IMR-90 (cell line): ENCODE results near the gene OPCML. TPM values are rescaled to one million over a fixed set of nuclear protein-coding genes. Genes with fewer than 3 reads are reported as not detected.

Source experiments
- ATAC-seq: fragments of 200-7000 bp; cut with Tn5 transposase; 2 replicates; pipeline ENCODE4 v1.9.1; 2020; ENCODE audit warnings: low read depth, mild to moderate bottlenecking, moderate library complexity
- BruUV-seq: library from RNA; stranded (reverse); fragments of 400-500 nt; replicated peaks from 2 replicates; lab custom pipeline; 2021; lab: Mats Ljungman, UMichigan
- CTCF ChIA-PET: fragments of 300-600 bp; formaldehyde crosslinking; extraction: SDS; loops from one replicate; lab custom pipeline; 2021; ENCODE audit warnings: antibody characterized with exemption; lab: Yijun Ruan, JAX
- POLR2A ChIA-PET: fragments of 300-600 bp; sonication (Branson Sonifier 250); formaldehyde crosslinking; loops from one replicate; lab custom pipeline; 2022; ENCODE audit warnings: antibody characterized with exemption; ENCODE audit not compliant: unreplicated experiment; lab: Charles Lee
- DNase-seq: peaks from one replicate; pipeline ENCODE4 v3.0.0; 2013
- H2AFZ ChIP-seq: replicated peaks from 2 replicates; pipeline ENCODE3; 2013; ENCODE audit warnings: low read length, mild to moderate bottlenecking; ENCODE audit not compliant: poor library complexity
- H2AK5ac ChIP-seq: 2 replicates; pipeline ENCODE4 v1.6.1; 2013; ENCODE audit warnings: low read depth, low read length, inconsistent platforms
- H2AK9ac ChIP-seq: replicated peaks from 2 replicates; pipeline ENCODE3; 2013; ENCODE audit warnings: mild to moderate bottlenecking, low read depth, low read length, moderate library complexity; ENCODE audit not compliant: poor library complexity
- H2BK120ac ChIP-seq: 2 replicates; pipeline ENCODE4 v1.6.1; 2013; ENCODE audit warnings: low read depth, low read length, inconsistent platforms
- H2BK15ac ChIP-seq: 3 replicates; pipeline ENCODE4 v1.6.1; 2013; ENCODE audit warnings: low read depth, low read length, inconsistent platforms
- H2BK20ac ChIP-seq: 2 replicates; pipeline ENCODE4 v1.6.1; 2013; ENCODE audit warnings: low read depth, mild to moderate bottlenecking, inconsistent platforms, low read length, moderate library complexity
- H2BK5ac ChIP-seq: 2 replicates; pipeline ENCODE4 v1.6.1; 2013; ENCODE audit warnings: mild to moderate bottlenecking, low read depth, low read length, inconsistent platforms; ENCODE audit not compliant: poor library complexity, severe bottlenecking
- H3K14ac ChIP-seq: replicated peaks from 2 replicates; pipeline ENCODE4 v1.6.1; 2013; ENCODE audit warnings: low read depth, low read length, inconsistent platforms
- H3K18ac ChIP-seq: 2 replicates; pipeline ENCODE4 v1.6.1; 2013; ENCODE audit warnings: low read depth, low read length, control low read depth
- H3K23ac ChIP-seq: 2 replicates; pipeline ENCODE4 v1.6.1; 2013; ENCODE audit warnings: low read depth, low read length, inconsistent platforms
- H3K27ac ChIP-seq: 2 replicates; pipeline ENCODE4 v1.5.1; 2013; ENCODE audit warnings: mild to moderate bottlenecking, control low read depth, low read length; ENCODE audit not compliant: insufficient read depth
- H3K27me3 ChIP-seq: 2 replicates; pipeline ENCODE4 v1.6.1; 2013; ENCODE audit warnings: low read length; ENCODE audit not compliant: control insufficient read depth, insufficient read depth
- H3K36me3 ChIP-seq: 2 replicates; pipeline ENCODE4 v1.6.1; 2013; ENCODE audit warnings: low read length, mixed read lengths; ENCODE audit not compliant: control insufficient read depth, insufficient read depth
- H3K4ac ChIP-seq: 2 replicates; pipeline ENCODE4 v1.6.1; 2013; ENCODE audit warnings: low read depth, low read length, inconsistent platforms
- H3K4me1 ChIP-seq: 2 replicates; pipeline ENCODE4 v1.6.1; 2013; ENCODE audit warnings: low read length, mixed read lengths; ENCODE audit not compliant: control insufficient read depth, insufficient read depth
- H3K4me2 ChIP-seq: 2 replicates; pipeline ENCODE4 v1.6.1; 2013; ENCODE audit warnings: low read depth, mild to moderate bottlenecking, control low read depth, low read length, moderate library complexity
- H3K4me3 ChIP-seq: 2 replicates; pipeline ENCODE4 v1.5.1; 2013; ENCODE audit warnings: low read depth, mild to moderate bottlenecking, control low read depth, low read length, moderate library complexity; ENCODE audit not compliant: insufficient read depth
- H3K56ac ChIP-seq: 2 replicates; pipeline ENCODE4 v1.6.1; 2013; ENCODE audit warnings: low read length, inconsistent platforms; ENCODE audit not compliant: insufficient read depth; ENCODE audit errors: extremely low read depth
- H3K79me1 ChIP-seq, 2 experiments: 2 replicates each; pipeline ENCODE4 v1.6.1; 2013; ENCODE audit warnings: low read length in 2 of 2, inconsistent platforms in 1 of 2, low read depth in 1 of 2
- H3K9ac ChIP-seq: 2 replicates; pipeline ENCODE4 v1.6.1; 2013; ENCODE audit warnings: low read depth, low read length, control low read depth
- H3K9me1 ChIP-seq: 2 replicates; pipeline ENCODE4 v1.6.1; 2013; ENCODE audit warnings: low read length, inconsistent platforms; ENCODE audit not compliant: insufficient read depth
- H3K9me3 ChIP-seq: 2 replicates; pipeline ENCODE4 v1.6.1; 2013; ENCODE audit warnings: low read length; ENCODE audit not compliant: control insufficient read depth, insufficient read depth
- H4K20me1 ChIP-seq: 2 replicates; pipeline ENCODE4 v1.6.1; 2013; ENCODE audit warnings: low read length, inconsistent platforms; ENCODE audit not compliant: insufficient read depth
- H4K5ac ChIP-seq: 2 replicates; pipeline ENCODE4 v1.6.1; 2013; ENCODE audit warnings: mild to moderate bottlenecking, low read depth, low read length, control low read depth
- H4K8ac ChIP-seq, 2 experiments: 2 replicates each; pipeline ENCODE4 v1.6.1; 2013; ENCODE audit warnings: low read depth in 2 of 2, low read length in 2 of 2, control low read depth in 1 of 2, inconsistent platforms in 1 of 2
- H4K91ac ChIP-seq: 2 replicates; pipeline ENCODE4 v1.6.1; 2013; ENCODE audit warnings: low read depth, low read length, inconsistent platforms; ENCODE audit not compliant: insufficient read depth
- BHLHE40 ChIP-seq: fragments of 150-350 bp; IDR thresholded peaks from 2 replicates; pipeline ENCODE4 v1.6.1; 2016; ENCODE audit warnings: mild to moderate bottlenecking, low read depth, low read length
- CEBPB ChIP-seq: IDR thresholded peaks from 2 replicates; pipeline ENCODE4 v1.6.1; 2012; ENCODE audit warnings: low read depth, low read length, improper control_type of control experiment
- FOS ChIP-seq: fragments of 150-350 bp; IDR thresholded peaks from 2 replicates; pipeline ENCODE4 v1.6.1; 2016; ENCODE audit warnings: low read depth, low read length
- MAFK ChIP-seq: IDR thresholded peaks from 2 replicates; pipeline ENCODE4 v1.6.1; 2012; ENCODE audit warnings: low read depth, low read length, improper control_type of control experiment
- MAZ ChIP-seq: IDR thresholded peaks from 2 replicates; pipeline ENCODE4 v1.6.1; 2012; ENCODE audit warnings: low read depth, mild to moderate bottlenecking, low read length, improper control_type of control experiment, moderate library complexity, borderline replicate concordance
- MXI1 ChIP-seq: IDR thresholded peaks from 2 replicates; pipeline ENCODE4 v1.6.1; 2012; ENCODE audit warnings: low read depth, mild to moderate bottlenecking, low read length, moderate library complexity, borderline replicate concordance
- NFE2L2 ChIP-seq: fragments of 150-350 bp; IDR thresholded peaks from 2 replicates; pipeline ENCODE4 v1.6.1; 2016; ENCODE audit warnings: low read depth, mild to moderate bottlenecking, low read length
- POLR2A ChIP-seq: IDR thresholded peaks from 2 replicates; pipeline ENCODE4 v1.6.1; 2012; ENCODE audit warnings: mild to moderate bottlenecking, low read depth, low read length
- RAD21 ChIP-seq: IDR thresholded peaks from 2 replicates; pipeline ENCODE4 v1.6.1; 2012; ENCODE audit warnings: low read length, improper control_type of control experiment
- RCOR1 ChIP-seq: IDR thresholded peaks from 2 replicates; pipeline ENCODE4 v1.6.1; 2012; ENCODE audit warnings: mild to moderate bottlenecking, low read length, improper control_type of control experiment; ENCODE audit not compliant: insufficient replicate concordance
- RFX5 ChIP-seq: IDR thresholded peaks from 2 replicates; pipeline ENCODE4 v1.8.0; 2012; ENCODE audit warnings: low read depth, mild to moderate bottlenecking, low read length, moderate library complexity
- SMC3 ChIP-seq: fragments of 150-350 bp; IDR thresholded peaks from 2 replicates; pipeline ENCODE4 v1.6.1; 2016; ENCODE audit warnings: low read depth, mild to moderate bottlenecking, antibody characterized with exemption, low read length, moderate library complexity
- WGBS, 2 experiments: methylation state at CpG; one replicate each; pipeline versions ENCODE4 v1.1.5 to v1.1.7; 2013; ENCODE audit warnings: missing lambda C conversion rate in 2 of 2; ENCODE audit not compliant: insufficient read length in 1 of 2; ENCODE audit errors: extremely low coverage in 2 of 2; 5-methylcytosine and 5-hydroxymethylcytosine counted together
- dilution Hi-C: fragments of 300-500 bp; cut with HindIII; formaldehyde crosslinking; loops from one replicate; pipeline ENCODE4 v1.14.3; 2018; ENCODE audit warnings: low sequenced_read_pairs; ENCODE audit not compliant: unreplicated experiment
- in situ Hi-C: fragments of 300-500 bp; cut with MboI; formaldehyde crosslinking; loops from 3 replicates; pipeline ENCODE4 v1.14.3; 2019; ENCODE audit warnings: low sequenced_read_pairs, inconsistent platforms, mixed read lengths
- intact Hi-C: fragments of 100-400 bp; cut with micrococcal nuclease; formaldehyde crosslinking; loops from 2 replicates; pipeline ENCODE4 v1.10.0; 2022
- polyA plus RNA-seq, 3 experiments: library from polyadenylated mRNA; depleted of rRNA; stranded (reverse); fragments of >200 nt; gene quantifications; 2 replicates each; pipeline ENCODE4 v1.2.3, GENCODE V29; 2012; ENCODE audit warnings: low replicate concordance in 1 of 3
- total RNA-seq: library from RNA; depleted of rRNA; stranded (reverse); fragments of >200 nt; gene quantifications from 2 replicates; pipeline ENCODE4 v1.2.3, GENCODE V29; 2012
- TF ChIP-seq, protein P1 (sequence below): fragments of 150-350 bp; IDR thresholded peaks from 2 replicates; pipeline ENCODE4 v1.6.1; 2016; ENCODE audit warnings: low read depth, mild to moderate bottlenecking, low read length, moderate library complexity, borderline replicate concordance
- TF ChIP-seq, protein P2 (sequence below): conservative IDR thresholded peaks from 2 replicates; pipeline ENCODE4 v1.5.1; 2012; ENCODE audit warnings: mild to moderate bottlenecking, low read depth, low read length, improper control_type of control experiment
- TF ChIP-seq, protein P3 (sequence below): fragments of 150-350 bp; IDR thresholded peaks from 2 replicates; pipeline ENCODE4 v1.6.1; 2017; ENCODE audit warnings: mild to moderate bottlenecking, antibody characterized with exemption, low read length, low read depth

Gene OPCML
- total and polyA plus RNA-seq, 2 of the 4 experiments (the other 2 are of a cell fraction), result under 0.01 to 2.6 TPM

DNA sequence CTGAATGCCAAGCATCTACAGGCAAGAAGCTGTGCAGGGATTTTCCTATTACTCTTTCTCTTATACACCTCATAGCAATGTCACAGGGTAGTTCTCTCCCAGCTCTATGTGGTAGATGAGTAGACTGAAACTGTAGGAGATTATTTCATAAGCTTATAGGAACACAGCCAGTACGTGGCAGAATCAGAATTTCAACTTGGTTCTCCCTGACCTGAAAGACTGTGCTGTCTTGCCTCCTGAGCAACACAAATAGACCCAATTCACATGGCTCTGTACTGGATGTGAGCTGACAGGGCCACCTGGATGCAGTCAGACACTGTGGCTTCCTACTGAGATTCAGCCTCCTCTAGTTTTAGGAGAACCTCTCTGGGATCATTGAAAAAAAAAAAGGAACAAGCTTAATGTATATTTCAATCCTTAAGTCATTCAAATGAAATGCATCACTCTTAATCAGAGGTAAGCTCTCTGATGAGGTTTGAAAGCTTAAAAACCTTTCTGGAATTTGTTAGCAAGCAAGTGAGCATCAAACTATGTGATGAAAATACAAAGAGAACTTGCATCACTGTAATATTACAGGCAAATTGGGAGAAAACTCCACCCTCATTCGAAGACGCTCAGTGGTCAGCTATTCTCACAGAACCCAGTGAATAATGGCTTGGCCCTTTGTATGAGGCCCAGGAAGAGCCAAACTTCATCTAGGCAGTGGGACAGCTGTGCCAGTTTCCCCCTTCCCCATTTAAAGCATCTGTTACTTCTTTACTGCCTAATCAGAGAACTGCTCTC is 1122.5 kb downstream of the OPCML start:
- DNase-seq, result no peak
- no TSS peak for BruUV-seq
- CTCF ChIA-PET, result interaction anchor here (0.6 kb wide), 1 partner anchor 43 kb away, joined by 3 read pairs; no protein-coding TSS in a partner anchor
- no peak for TF ChIP-seq MAZ
- TF ChIP-seq, protein P1, sequence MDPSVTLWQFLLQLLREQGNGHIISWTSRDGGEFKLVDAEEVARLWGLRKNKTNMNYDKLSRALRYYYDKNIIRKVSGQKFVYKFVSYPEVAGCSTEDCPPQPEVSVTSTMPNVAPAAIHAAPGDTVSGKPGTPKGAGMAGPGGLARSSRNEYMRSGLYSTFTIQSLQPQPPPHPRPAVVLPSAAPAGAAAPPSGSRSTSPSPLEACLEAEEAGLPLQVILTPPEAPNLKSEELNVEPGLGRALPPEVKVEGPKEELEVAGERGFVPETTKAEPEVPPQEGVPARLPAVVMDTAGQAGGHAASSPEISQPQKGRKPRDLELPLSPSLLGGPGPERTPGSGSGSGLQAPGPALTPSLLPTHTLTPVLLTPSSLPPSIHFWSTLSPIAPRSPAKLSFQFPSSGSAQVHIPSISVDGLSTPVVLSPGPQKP, result no peak
- TF ChIP-seq, protein P2, sequence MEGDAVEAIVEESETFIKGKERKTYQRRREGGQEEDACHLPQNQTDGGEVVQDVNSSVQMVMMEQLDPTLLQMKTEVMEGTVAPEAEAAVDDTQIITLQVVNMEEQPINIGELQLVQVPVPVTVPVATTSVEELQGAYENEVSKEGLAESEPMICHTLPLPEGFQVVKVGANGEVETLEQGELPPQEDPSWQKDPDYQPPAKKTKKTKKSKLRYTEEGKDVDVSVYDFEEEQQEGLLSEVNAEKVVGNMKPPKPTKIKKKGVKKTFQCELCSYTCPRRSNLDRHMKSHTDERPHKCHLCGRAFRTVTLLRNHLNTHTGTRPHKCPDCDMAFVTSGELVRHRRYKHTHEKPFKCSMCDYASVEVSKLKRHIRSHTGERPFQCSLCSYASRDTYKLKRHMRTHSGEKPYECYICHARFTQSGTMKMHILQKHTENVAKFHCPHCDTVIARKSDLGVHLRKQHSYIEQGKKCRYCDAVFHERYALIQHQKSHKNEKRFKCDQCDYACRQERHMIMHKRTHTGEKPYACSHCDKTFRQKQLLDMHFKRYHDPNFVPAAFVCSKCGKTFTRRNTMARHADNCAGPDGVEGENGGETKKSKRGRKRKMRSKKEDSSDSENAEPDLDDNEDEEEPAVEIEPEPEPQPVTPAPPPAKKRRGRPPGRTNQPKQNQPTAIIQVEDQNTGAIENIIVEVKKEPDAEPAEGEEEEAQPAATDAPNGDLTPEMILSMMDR, result no peak
- TF ChIP-seq, protein P3, sequence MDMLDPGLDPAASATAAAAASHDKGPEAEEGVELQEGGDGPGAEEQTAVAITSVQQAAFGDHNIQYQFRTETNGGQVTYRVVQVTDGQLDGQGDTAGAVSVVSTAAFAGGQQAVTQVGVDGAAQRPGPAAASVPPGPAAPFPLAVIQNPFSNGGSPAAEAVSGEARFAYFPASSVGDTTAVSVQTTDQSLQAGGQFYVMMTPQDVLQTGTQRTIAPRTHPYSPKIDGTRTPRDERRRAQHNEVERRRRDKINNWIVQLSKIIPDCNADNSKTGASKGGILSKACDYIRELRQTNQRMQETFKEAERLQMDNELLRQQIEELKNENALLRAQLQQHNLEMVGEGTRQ, result no peak
- no peak for TF ChIP-seq RCOR1
- TF ChIP-seq SMC3, result no peak
- no peak for TF ChIP-seq POLR2A
- TF ChIP-seq CEBPB, result no peak
- no peak for TF ChIP-seq MAFK
- TF ChIP-seq MXI1, result no peak
- TF ChIP-seq RAD21, result no peak
- no peak for TF ChIP-seq BHLHE40
- no peak for TF ChIP-seq FOS
- no peak for TF ChIP-seq RFX5
- TF ChIP-seq NFE2L2, result no peak

More for the DNA sequence above, 1122.5 kb downstream of the OPCML start:
- Histone ChIP-seq H3K4me1 (no peaks in the 10 kb centered on the region), H3K9ac (no peak overlapping the region), H4K8ac (no peak overlapping the region), H2BK15ac (no peak overlapping the region), H4K20me1 (no peaks in the 10 kb centered on the region), H3K79me1 (no peaks in the 10 kb centered on the region), H3K14ac (no peak overlapping the region), H3K23ac (no peak overlapping the region), H2BK120ac (no peak overlapping the region), H3K18ac (no peak overlapping the region), H2AFZ (no peak overlapping the region), H4K5ac (no peak overlapping the region), H3K36me3 (no peaks in the 10 kb centered on the region), H2AK5ac (no peak overlapping the region), H2BK20ac (no peak overlapping the region), H3K9me3 (no peaks in the 10 kb centered on the region), H3K27ac (no peak overlapping the region), H3K27me3 (no peaks in the 10 kb centered on the region; the same call in 1 of the 2 replicates), H2AK9ac (no peak overlapping the region), H2BK5ac (no peak overlapping the region), H3K9me1 (no peaks in the 10 kb centered on the region), H3K4me2 (no peak overlapping the region), H3K4me3 (no peak overlapping the region), H3K4ac (no peak overlapping the region), H3K56ac (no peak overlapping the region), H4K91ac (no peak overlapping the region)
- no CpG with 5 or more reads among the region's 3 CpGs for WGBS, 2 experiments
- intact Hi-C loops (no loop called here), in situ Hi-C loops (no loop called here), dilution Hi-C loops (no loop called here)
- POLR2A ChIA-PET, result no interaction called here
- no peak for ATAC-seq
